Skeletal muscle tissue (tissue), 4 donors: ENCODE measurements around the gene CKLF. TPM values are rescaled to one million over a fixed set of nuclear protein-coding genes. Genes with fewer than 3 reads are reported as not detected.

ENCODE experiments used
- H3K27ac ChIP-seq: one replicate; pipeline ENCODE4 v1.7.0; 2013; ENCODE audit warnings: mild to moderate bottlenecking, low read depth, low read length, inconsistent platforms
- H3K27me3 ChIP-seq, 3 donors: one replicate each; pipeline ENCODE4 v1.7.0; 2013; ENCODE audit warnings: low read length in 3 of 3; ENCODE audit not compliant: control insufficient read depth in 3 of 3, insufficient read depth in 3 of 3
- H3K36me3 ChIP-seq, 3 donors: one replicate each; pipeline ENCODE4 v1.7.0; 2013; ENCODE audit warnings: low read length in 3 of 3; ENCODE audit not compliant: control insufficient read depth in 3 of 3, insufficient read depth in 3 of 3
- H3K4me1 ChIP-seq, 3 donors: one replicate each; pipeline ENCODE4 v1.7.0; 2013; ENCODE audit warnings: low read length in 3 of 3, mild to moderate bottlenecking in 3 of 3; ENCODE audit not compliant: control insufficient read depth in 3 of 3, insufficient read depth in 3 of 3
- H3K4me3 ChIP-seq, 3 donors: one replicate each; pipeline ENCODE4 v1.7.0; 2013; ENCODE audit warnings: low read length in 3 of 3
- H3K9ac ChIP-seq, 3 donors: one replicate each; pipeline ENCODE4 v1.7.0; 2013; ENCODE audit warnings: low read length in 3 of 3, mild to moderate bottlenecking in 3 of 3, moderate library complexity in 2 of 3, low read depth in 1 of 3
- H3K9me3 ChIP-seq, 3 donors: one replicate each; pipeline ENCODE4 v1.7.0; 2013; ENCODE audit warnings: low read length in 3 of 3; ENCODE audit not compliant: control insufficient read depth in 3 of 3
- total RNA-seq: library from RNA; depleted of rRNA; stranded (reverse); fragments of >200 nt; gene quantifications from one replicate; pipeline ENCODE4 v1.2.3, GENCODE V29; 2014
- donor health status: Osteomylitis.

CKLF gene
- total RNA-seq, 1 donor from 2014 or later: 34.4 TPM

GRCh38 chr16:66517586-66518263, 34.7 kb upstream of the CKLF start:
- Histone ChIP-seq H3K36me3 (peaks cover 7 to 20% (median 9%) of the 10 kb centered on the region in 3 donors), H3K9me3 (no peaks in the 10 kb centered on the region), H3K4me1 (peaks cover 54 to 72% (median 70%) of the 10 kb centered on the region in 3 donors), H3K27ac (peak overlapping the region; percentile 99), H3K9ac (peak overlapping the region; percentile 48 to 86 (median 73)), H3K27me3 (no peaks in the 10 kb centered on the region), H3K4me3 (peak overlapping the region; percentile 39 to 76 (median 44))

- Histone ChIP-seq H3K4me1 (peaks cover 61 to 76% (median 68%) of the 10 kb centered on the region in 3 donors), H3K9ac (no peak overlapping the region), H3K9me3 (no peaks in the 10 kb centered on the region), H3K27ac (peak overlapping the region; percentile 74), H3K36me3 (peaks cover 9 to 14% (median 10%) of the 10 kb centered on the region in 3 donors), H3K4me3 (peak overlapping the region in 1 of 3 donors; percentile 22), H3K27me3 (no peaks in the 10 kb centered on the region)
Measured at GRCh38 chr16:66519482-66520373, 32.6 kb upstream of the CKLF start.

GRCh38 chr16:66520406-66521170, 31.8 kb upstream of the CKLF start:
- Histone ChIP-seq H3K4me1 (peaks cover 56 to 72% (median 63%) of the 10 kb centered on the region in 3 donors), H3K9me3 (no peaks in the 10 kb centered on the region), H3K9ac (peak overlapping the region in 1 of 3 donors; percentile 33), H3K27me3 (no peaks in the 10 kb centered on the region), H3K27ac (peak overlapping the region; percentile 74), H3K36me3 (peaks cover 13 to 18% (median 15%) of the 10 kb centered on the region in 3 donors), H3K4me3 (peak overlapping the region in 1 of 3 donors; percentile 22)

- H3K9ac ChIP-seq: peak overlapping the region in 1 of 3 donors; percentile 33
- peaks cover 50 to 67% (median 56%) of the 10 kb centered on the region in 3 donors for H3K4me1 ChIP-seq
- no peak overlapping the region for H3K4me3 ChIP-seq
- H3K36me3 ChIP-seq: peaks cover 20 to 24% (median 20%) of the 10 kb centered on the region in 3 donors
- H3K27me3 ChIP-seq: no peaks in the 10 kb centered on the region
- peak overlapping the region; percentile 66 for H3K27ac ChIP-seq
- no peaks in the 10 kb centered on the region for H3K9me3 ChIP-seq
Measured at GRCh38 chr16:66521252-66521713, 31.1 kb upstream of the CKLF start.

DNA sequence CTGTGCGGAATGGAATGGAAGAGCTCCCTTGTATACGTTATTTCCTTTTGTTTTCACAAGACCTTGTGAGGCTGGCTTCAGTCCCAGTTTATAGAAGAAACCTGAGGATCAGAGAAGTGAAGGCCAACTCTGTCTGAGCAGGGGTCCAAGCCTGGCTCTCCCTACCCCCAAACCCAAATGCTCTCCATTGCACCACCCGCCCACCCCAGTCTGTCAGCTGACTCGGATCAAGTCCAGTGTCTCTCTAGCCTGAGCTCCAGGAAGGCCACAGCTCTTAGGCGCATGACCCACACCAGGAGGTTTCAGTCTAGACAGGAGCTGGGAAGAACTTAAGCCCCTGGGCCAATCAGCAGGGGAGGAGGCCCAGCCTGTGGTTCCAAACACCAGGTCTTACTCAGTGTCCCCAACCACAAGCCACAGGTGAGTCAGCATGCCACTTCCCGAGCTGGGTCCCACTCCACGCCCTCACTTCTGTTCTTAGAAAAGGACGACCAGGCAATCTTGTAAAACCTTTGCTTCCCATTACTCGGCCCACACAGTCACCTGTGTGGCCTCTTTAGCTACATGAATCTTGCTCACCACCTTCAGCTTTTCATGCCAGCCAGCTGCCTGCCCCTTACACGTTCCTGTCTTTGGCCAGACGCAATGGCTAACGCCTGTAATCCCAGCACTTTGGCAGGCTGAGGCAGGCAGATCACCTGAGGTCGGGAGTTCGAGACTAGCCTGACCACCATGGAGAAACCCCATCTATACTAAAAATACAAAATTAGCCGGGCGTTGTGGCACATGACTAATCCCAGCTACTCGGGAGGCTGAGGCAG, 30.2 kb upstream of the CKLF start:
- peak overlapping the region; percentile 66 for H3K27ac ChIP-seq

DNA sequence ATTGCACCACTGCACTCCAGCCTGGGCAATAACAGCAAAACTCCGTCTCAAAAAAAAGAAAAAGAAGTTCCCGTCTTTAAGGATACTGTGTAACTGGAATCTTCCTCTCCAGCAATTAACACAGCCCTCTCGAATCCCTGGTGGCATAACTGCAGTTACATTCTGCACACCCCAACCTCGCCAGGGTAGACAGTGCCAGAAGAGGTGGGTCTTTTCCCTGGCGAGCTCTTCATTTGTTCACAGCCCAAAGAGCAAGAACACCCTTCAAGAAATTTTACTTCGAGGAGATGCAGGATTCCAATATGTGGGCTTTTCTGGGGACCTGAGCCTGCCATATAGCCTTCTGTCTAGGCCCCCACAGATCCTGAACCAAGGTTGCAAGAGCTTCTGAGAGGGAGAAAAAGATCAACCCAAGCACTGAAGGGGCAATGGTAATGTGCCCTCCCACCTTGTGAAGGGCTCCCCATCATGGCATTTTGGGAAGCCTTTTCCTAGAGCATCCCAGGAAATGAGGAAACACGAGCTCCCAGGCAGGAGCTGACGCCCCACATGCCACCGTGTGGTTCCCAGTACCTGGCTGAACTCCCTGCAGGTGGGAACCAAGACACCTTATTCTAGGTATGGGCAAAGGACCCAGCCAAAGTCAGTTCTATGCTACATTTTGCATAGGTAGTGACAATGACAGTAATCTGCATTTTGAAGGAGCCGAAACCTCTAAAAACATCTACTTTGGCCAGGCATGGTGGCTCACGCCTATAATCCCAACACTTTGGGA, 29.4 kb upstream of the CKLF start:
- Histone ChIP-seq H3K4me3 (no peak overlapping the region), H3K4me1 (peaks cover 32 to 50% (median 40%) of the 10 kb centered on the region in 3 donors), H3K9me3 (no peaks in the 10 kb centered on the region), H3K27ac (peak overlapping the region; percentile 47), H3K36me3 (peaks cover 32 to 40% (median 33%) of the 10 kb centered on the region in 3 donors), H3K27me3 (no peaks in the 10 kb centered on the region), H3K9ac (peak overlapping the region in 1 of 3 donors; percentile 25)

More for the DNA sequence above, 30.2 kb upstream of the CKLF start:
- no peaks in the 10 kb centered on the region for H3K27me3 ChIP-seq
- no peaks in the 10 kb centered on the region for H3K9me3 ChIP-seq
- H3K4me3 ChIP-seq: no peak overlapping the region
- H3K36me3 ChIP-seq: peaks cover 26 to 31% (median 27%) of the 10 kb centered on the region in 3 donors
- peaks cover 41 to 58% (median 49%) of the 10 kb centered on the region in 3 donors for H3K4me1 ChIP-seq
- peak overlapping the region in 2 of 3 donors; percentile 8 to 23 for H3K9ac ChIP-seq

- Histone ChIP-seq H3K36me3 (peaks cover 40 to 49% (median 41%) of the 10 kb centered on the region in 3 donors), H3K4me1 (peaks cover 31 to 46% (median 36%) of the 10 kb centered on the region in 3 donors)
Measured at GRCh38 chr16:66523861-66524354, 28.5 kb upstream of the CKLF start.

GRCh38 chr16:66524601-66525164, 27.7 kb upstream of the CKLF start:
- Histone ChIP-seq H3K9ac (peak overlapping the region in 1 of 3 donors; percentile 3), H3K4me3 (no peak overlapping the region), H3K27me3 (no peaks in the 10 kb centered on the region), H3K36me3 (peaks cover 47 to 57% (median 48%) of the 10 kb centered on the region in 3 donors), H3K9me3 (no peaks in the 10 kb centered on the region), H3K4me1 (peaks cover 30 to 44% (median 33%) of the 10 kb centered on the region in 3 donors), H3K27ac (peak overlapping the region; percentile 47)

More at GRCh38 chr16:66523861-66524354, 28.5 kb upstream of the CKLF start:
- no peak overlapping the region for H3K9ac ChIP-seq
- H3K27me3 ChIP-seq: no peaks in the 10 kb centered on the region
- H3K4me3 ChIP-seq: no peak overlapping the region
- H3K9me3 ChIP-seq: no peaks in the 10 kb centered on the region
- peak overlapping the region; percentile 47 for H3K27ac ChIP-seq
